Astrocyte (in vitro differentiated cells and primary cell): Measurements from ENCODE around the gene CABP4.

Source experiments
- EZH2 ChIP-seq: IDR thresholded peaks from 2 replicates; pipeline ENCODE4 v1.6.1; 2012; ENCODE audit warnings: mild to moderate bottlenecking, low read length, inconsistent platforms; ENCODE audit not compliant: insufficient read depth
- TF ChIP-seq, protein P1 (sequence below): IDR thresholded peaks from 2 replicates; pipeline ENCODE4 v1.5.1; 2011; ENCODE audit warnings: low read depth, mild to moderate bottlenecking, inconsistent platforms, low read length, moderate library complexity; ENCODE audit not compliant: insufficient read depth

DNA sequence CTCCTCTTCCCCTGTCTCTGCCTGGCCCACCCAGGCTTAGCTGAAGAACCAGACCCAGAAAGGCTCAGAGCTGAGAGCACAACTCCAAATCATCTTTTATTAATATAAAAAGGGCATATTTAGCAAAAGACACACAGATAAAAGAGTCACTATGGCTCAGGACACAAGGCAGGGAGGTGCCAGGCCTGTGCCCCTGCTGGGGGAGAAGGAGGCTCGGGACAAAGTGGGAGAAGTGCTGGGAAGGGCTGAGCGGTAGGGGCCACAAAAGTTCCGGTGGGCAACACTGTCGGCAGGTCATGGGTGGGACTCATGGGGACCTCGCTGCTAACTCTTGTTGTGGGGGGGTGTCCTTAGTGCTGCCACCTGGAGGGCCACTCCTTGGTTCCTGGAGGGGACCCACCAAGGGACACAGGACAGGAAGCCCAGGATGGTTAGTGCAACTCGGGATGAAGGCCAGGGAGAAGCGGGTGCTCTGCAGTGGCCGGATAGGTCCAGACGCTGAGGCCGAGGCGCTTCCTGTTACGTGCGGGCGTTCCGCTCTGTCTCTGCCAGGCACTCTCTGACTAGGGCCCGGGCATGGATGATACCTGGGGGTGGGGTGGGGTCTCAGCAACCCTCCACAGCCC, 51.4 kb downstream of the CABP4 start:
- TF ChIP-seq, protein P1, sequence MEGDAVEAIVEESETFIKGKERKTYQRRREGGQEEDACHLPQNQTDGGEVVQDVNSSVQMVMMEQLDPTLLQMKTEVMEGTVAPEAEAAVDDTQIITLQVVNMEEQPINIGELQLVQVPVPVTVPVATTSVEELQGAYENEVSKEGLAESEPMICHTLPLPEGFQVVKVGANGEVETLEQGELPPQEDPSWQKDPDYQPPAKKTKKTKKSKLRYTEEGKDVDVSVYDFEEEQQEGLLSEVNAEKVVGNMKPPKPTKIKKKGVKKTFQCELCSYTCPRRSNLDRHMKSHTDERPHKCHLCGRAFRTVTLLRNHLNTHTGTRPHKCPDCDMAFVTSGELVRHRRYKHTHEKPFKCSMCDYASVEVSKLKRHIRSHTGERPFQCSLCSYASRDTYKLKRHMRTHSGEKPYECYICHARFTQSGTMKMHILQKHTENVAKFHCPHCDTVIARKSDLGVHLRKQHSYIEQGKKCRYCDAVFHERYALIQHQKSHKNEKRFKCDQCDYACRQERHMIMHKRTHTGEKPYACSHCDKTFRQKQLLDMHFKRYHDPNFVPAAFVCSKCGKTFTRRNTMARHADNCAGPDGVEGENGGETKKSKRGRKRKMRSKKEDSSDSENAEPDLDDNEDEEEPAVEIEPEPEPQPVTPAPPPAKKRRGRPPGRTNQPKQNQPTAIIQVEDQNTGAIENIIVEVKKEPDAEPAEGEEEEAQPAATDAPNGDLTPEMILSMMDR, result no peak
- no peak for TF ChIP-seq EZH2
